ENCODE measurements around the gene NT5C1B. TPM values are rescaled to one million over a fixed set of nuclear protein-coding genes. Genes with fewer than 3 reads are reported as not detected.

Gene NT5C1B
- total and polyA plus RNA-seq, 4 experiments from 2014 or later, result 0.45 to 0.47 TPM; not detected in 2

- CTCF ChIA-PET (ENCODE audit: partially characterized antibody), result interaction anchor here (1.0 to 1.4 kb wide), 3 partner anchors 8 to 19 kb away, joined by 3 to 6 read pairs (median 4); no protein-coding TSS in a partner anchor
- H3K4me1 Mint-ChIP-seq, result no peaks in the 10 kb centered on the region
- no peak overlapping the region for H3K27ac Mint-ChIP-seq
- intact Hi-C loops (cut with micrococcal nuclease), result no loop called here
- no peaks in the 10 kb centered on the region for H3K9me3 ChIP-seq (ENCODE audit: control insufficient read depth in 1 of 2, low read length in 2 of 2)
- no peaks in the 10 kb centered on the region for H3K4me1 ChIP-seq (ENCODE audit: insufficient read depth, low read length)
- H3K27me3 Mint-ChIP-seq, result peaks cover 0 to 1% of the 10 kb centered on the region in 2 donors
- H3K27ac ChIP-seq (ENCODE audit: low read depth, low read length), result no peak overlapping the region
- H3K4me3 ChIP-seq (ENCODE audit: low read length in 2 of 2), result no peak overlapping the region
- no peaks in the 10 kb centered on the region for H3K9me3 Mint-ChIP-seq
- no peaks in the 10 kb centered on the region for H3K27me3 ChIP-seq (ENCODE audit: insufficient read depth, low read length)
- H3K36me3 Mint-ChIP-seq, result no peaks in the 10 kb centered on the region
- H3K36me3 ChIP-seq (ENCODE audit: insufficient read depth, low read length), result no peaks in the 10 kb centered on the region
- no peak for DNase-seq
- POLR2A ChIA-PET (ENCODE audit: partially characterized antibody), result no interaction called here
- H3K4me3 Mint-ChIP-seq, result no peak overlapping the region
Measured at GRCh38 chr2:18527822-18528221, 61.5 kb downstream of the NT5C1B start.

DNA sequence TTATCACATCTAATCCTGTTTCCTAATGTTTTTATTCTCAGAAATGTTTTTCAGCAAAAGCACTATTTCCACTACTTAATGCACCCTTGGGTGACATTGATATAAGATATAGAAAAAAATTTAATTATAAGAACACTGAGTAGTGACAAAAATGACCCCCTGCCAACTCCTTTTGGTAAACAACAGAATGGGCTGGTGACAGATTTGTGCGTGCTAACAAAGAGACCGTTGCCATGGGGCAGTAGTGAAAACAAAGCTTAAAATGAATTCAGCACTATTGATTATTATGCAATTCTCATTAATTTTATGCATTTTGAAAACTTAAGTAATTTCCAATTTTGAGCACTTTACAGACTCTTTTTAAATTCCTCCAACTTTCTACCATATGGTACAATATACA, 62.0 kb downstream of the NT5C1B start:
- CTCF ChIA-PET (ENCODE audit: partially characterized antibody), result no interaction called here
- H3K27me3 Mint-ChIP-seq, result no peaks in the 10 kb centered on the region
- H3K4me1 Mint-ChIP-seq, result no peaks in the 10 kb centered on the region
- Histone ChIP-seq H3K9me3 (ENCODE audit: control insufficient read depth in 1 of 2, low read length in 2 of 2) (no peaks in the 10 kb centered on the region), H3K36me3 (ENCODE audit: insufficient read depth, low read length) (no peaks in the 10 kb centered on the region), H3K4me3 (ENCODE audit: low read length in 2 of 2) (no peak overlapping the region), H3K27ac (ENCODE audit: low read depth, low read length) (no peak overlapping the region), H3K4me1 (ENCODE audit: insufficient read depth, low read length) (no peaks in the 10 kb centered on the region), H3K27me3 (ENCODE audit: insufficient read depth, low read length) (no peaks in the 10 kb centered on the region)
- no peak for DNase-seq
- no peak overlapping the region for H3K27ac Mint-ChIP-seq
- intact Hi-C loops (cut with micrococcal nuclease), result no loop called here
- POLR2A ChIA-PET (ENCODE audit: partially characterized antibody), result no interaction called here
- no peaks in the 10 kb centered on the region for H3K9me3 Mint-ChIP-seq
- H3K36me3 Mint-ChIP-seq, result no peaks in the 10 kb centered on the region
- no peak overlapping the region for H3K4me3 Mint-ChIP-seq

- Histone ChIP-seq H3K4me1 (ENCODE audit: insufficient read depth, low read length) (no peaks in the 10 kb centered on the region), H3K27ac (ENCODE audit: low read depth, low read length) (no peak overlapping the region), H3K36me3 (ENCODE audit: insufficient read depth, low read length) (no peaks in the 10 kb centered on the region), H3K9me3 (ENCODE audit: control insufficient read depth in 1 of 2, low read length in 2 of 2) (no peaks in the 10 kb centered on the region), H3K27me3 (ENCODE audit: insufficient read depth, low read length) (no peaks in the 10 kb centered on the region), H3K4me3 (ENCODE audit: low read length in 2 of 2) (no peak overlapping the region)
- ChIA-PET POLR2A (ENCODE audit: partially characterized antibody) (no interaction called here), CTCF (ENCODE audit: partially characterized antibody) (interaction anchor here (1.0 to 1.2 kb wide), 3 partner anchors 9 to 1338 kb away, joined by 3 to 4 read pairs (median 4); no protein-coding TSS in a partner anchor)
- no peaks in the 10 kb centered on the region for H3K27me3 Mint-ChIP-seq
- no peak overlapping the region for H3K27ac Mint-ChIP-seq
- intact Hi-C loops (cut with micrococcal nuclease), result no loop called here
- H3K36me3 Mint-ChIP-seq, result no peaks in the 10 kb centered on the region
- no peaks in the 10 kb centered on the region for H3K4me1 Mint-ChIP-seq
- peak in 1 of 5 donors; percentile 38 for DNase-seq
- no peak overlapping the region for H3K4me3 Mint-ChIP-seq
- no peaks in the 10 kb centered on the region for H3K9me3 Mint-ChIP-seq
Measured at GRCh38 chr2:18526429-18526828, 62.9 kb downstream of the NT5C1B start.

DNA sequence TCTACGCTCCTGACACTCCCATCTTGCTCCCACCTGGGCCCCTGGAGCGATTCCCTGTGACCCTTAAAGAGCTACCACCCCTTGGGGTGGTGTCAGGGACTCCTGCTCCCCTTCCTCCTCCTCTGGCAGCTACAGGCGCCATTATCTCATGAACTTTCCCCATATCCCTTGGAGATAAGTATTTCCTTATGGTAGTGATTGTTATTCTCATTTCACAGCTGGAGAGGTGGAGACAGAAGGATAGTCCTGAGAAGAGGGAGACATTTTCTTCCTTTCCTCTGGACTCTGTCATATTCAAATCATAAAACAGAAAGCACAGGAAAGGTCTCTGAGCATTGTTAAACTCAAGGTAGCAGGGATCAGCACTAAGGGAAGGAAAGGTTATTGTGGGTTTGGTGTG, 63.5 kb downstream of the NT5C1B start:
- ChIA-PET CTCF (ENCODE audit: partially characterized antibody) (interaction anchor here (1.0 to 1.2 kb wide), 3 partner anchors 8 to 1339 kb away, joined by 3 to 4 read pairs (median 4); no protein-coding TSS in a partner anchor), POLR2A (ENCODE audit: partially characterized antibody) (no interaction called here)
- no peaks in the 10 kb centered on the region for H3K36me3 Mint-ChIP-seq

DNA sequence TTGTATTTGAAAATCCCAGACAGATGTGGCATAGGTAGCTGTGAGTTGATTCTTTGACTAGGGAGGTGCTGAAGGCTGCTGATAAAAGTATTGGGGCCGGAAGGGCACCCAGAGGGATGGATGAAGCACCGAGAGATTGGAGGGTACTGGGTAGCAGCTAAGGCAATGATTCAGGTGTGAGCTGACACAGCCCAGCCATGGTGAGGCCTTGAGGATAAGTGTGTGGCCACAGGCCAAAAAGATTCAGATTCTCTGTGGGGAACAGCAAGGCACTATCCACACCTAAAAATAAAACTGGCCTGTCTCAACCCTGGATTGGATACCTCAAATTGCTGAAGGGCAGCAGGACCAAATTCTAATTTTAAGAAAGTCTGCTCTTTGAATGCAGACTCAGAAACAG, 64.1 kb downstream of the NT5C1B start:
- Mint-ChIP-seq H3K27ac (no peak overlapping the region), H3K4me3 (no peak overlapping the region), H3K9me3 (no peaks in the 10 kb centered on the region), H3K27me3 (peaks cover 0 to 3% of the 10 kb centered on the region in 2 donors), H3K36me3 (no peaks in the 10 kb centered on the region), H3K4me1 (no peaks in the 10 kb centered on the region)
- no peaks in the 10 kb centered on the region for H3K27me3 ChIP-seq (ENCODE audit: insufficient read depth, low read length)
- no peaks in the 10 kb centered on the region for H3K36me3 ChIP-seq (ENCODE audit: insufficient read depth, low read length)
- ChIA-PET CTCF (ENCODE audit: partially characterized antibody) (interaction anchor here (1.0 to 1.2 kb wide), 2 partner anchors 1338 to 1339 kb away, joined by 3 to 4 read pairs; no protein-coding TSS in a partner anchor), POLR2A (ENCODE audit: partially characterized antibody) (interaction anchor here (0.9 kb wide), 1 partner anchor 1343 kb away, joined by 3 read pairs; no protein-coding TSS in a partner anchor)
- H3K9me3 ChIP-seq (ENCODE audit: control insufficient read depth in 1 of 2, low read length in 2 of 2), result no peaks in the 10 kb centered on the region
- H3K4me3 ChIP-seq (ENCODE audit: low read length in 2 of 2), result no peak overlapping the region
- no peaks in the 10 kb centered on the region for H3K4me1 ChIP-seq (ENCODE audit: insufficient read depth, low read length)
- H3K27ac ChIP-seq (ENCODE audit: low read depth, low read length), result no peak overlapping the region
- no peak for DNase-seq
- intact Hi-C loops (cut with micrococcal nuclease), result no loop called here

More for the DNA sequence above, 63.5 kb downstream of the NT5C1B start:
- H3K4me3 Mint-ChIP-seq, result no peak overlapping the region
- H3K9me3 ChIP-seq (ENCODE audit: control insufficient read depth in 1 of 2, low read length in 2 of 2), result no peaks in the 10 kb centered on the region
- DNase-seq, result no peak
- intact Hi-C loops (cut with micrococcal nuclease), result no loop called here
- H3K4me1 Mint-ChIP-seq, result no peaks in the 10 kb centered on the region
- no peak overlapping the region for H3K27ac Mint-ChIP-seq
- H3K27me3 ChIP-seq (ENCODE audit: insufficient read depth, low read length), result no peaks in the 10 kb centered on the region
- no peak overlapping the region for H3K27ac ChIP-seq (ENCODE audit: low read depth, low read length)
- H3K4me1 ChIP-seq (ENCODE audit: insufficient read depth, low read length), result no peaks in the 10 kb centered on the region
- H3K4me3 ChIP-seq (ENCODE audit: low read length in 2 of 2), result no peak overlapping the region
- H3K27me3 Mint-ChIP-seq, result no peaks in the 10 kb centered on the region
- no peaks in the 10 kb centered on the region for H3K36me3 ChIP-seq (ENCODE audit: insufficient read depth, low read length)
- H3K9me3 Mint-ChIP-seq, result no peaks in the 10 kb centered on the region

DNA sequence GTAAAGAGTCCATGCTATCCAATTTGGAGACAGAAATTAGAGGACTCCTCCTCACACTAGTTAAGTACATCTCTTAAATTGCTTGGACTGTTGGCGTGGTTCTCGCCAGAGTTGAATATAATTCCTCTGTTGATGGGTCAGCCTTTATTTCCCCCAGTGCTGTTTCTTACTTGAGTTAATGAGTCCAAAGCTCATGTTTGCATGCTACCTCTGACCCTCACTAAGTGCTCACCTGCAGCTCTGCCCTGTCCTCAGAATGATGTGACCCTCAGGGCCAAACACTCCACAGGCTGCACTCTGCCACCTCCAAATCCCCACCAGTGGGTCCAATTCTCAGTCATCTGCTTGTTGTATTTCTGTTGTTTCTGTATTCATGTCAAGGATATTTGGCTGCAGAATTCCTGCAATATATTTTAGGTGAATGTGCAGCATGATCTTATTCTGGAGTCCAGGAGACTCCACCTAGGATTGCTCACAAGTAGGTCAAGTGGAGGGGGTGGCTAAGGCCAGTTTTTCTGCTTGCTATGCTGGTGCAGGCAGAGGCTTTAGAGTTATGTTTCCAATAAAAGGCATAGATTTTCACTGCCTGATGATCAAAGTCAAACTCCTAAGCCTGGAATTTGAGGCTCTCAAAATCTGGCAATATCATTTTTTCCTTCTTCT, 66.8 kb downstream of the NT5C1B start:
- Histone ChIP-seq H3K4me1 (ENCODE audit: insufficient read depth, low read length) (no peaks in the 10 kb centered on the region), H3K4me3 (ENCODE audit: low read length in 2 of 2) (no peak overlapping the region), H3K36me3 (ENCODE audit: insufficient read depth, low read length) (no peaks in the 10 kb centered on the region), H3K27me3 (ENCODE audit: insufficient read depth, low read length) (peaks cover 4% of the 10 kb centered on the region), H3K9me3 (ENCODE audit: control insufficient read depth in 1 of 2, low read length in 2 of 2) (no peaks in the 10 kb centered on the region), H3K27ac (ENCODE audit: low read depth, low read length) (no peak overlapping the region)
- Mint-ChIP-seq H3K27ac (no peak overlapping the region), H3K4me1 (no peaks in the 10 kb centered on the region), H3K27me3 (peaks cover 5 to 10% of the 10 kb centered on the region in 2 donors), H3K36me3 (no peaks in the 10 kb centered on the region), H3K9me3 (no peaks in the 10 kb centered on the region), H3K4me3 (no peak overlapping the region)
- CTCF ChIA-PET (ENCODE audit: partially characterized antibody), result interaction anchor here (3.3 to 8.1 kb wide), 3 partner anchors 12 to 1341 kb away, joined by 12 to 151 read pairs (median 35); no protein-coding TSS in a partner anchor
- intact Hi-C loops (cut with micrococcal nuclease), result no loop called here
- POLR2A ChIA-PET (ENCODE audit: partially characterized antibody), result no interaction called here
- no peak for DNase-seq

DNA sequence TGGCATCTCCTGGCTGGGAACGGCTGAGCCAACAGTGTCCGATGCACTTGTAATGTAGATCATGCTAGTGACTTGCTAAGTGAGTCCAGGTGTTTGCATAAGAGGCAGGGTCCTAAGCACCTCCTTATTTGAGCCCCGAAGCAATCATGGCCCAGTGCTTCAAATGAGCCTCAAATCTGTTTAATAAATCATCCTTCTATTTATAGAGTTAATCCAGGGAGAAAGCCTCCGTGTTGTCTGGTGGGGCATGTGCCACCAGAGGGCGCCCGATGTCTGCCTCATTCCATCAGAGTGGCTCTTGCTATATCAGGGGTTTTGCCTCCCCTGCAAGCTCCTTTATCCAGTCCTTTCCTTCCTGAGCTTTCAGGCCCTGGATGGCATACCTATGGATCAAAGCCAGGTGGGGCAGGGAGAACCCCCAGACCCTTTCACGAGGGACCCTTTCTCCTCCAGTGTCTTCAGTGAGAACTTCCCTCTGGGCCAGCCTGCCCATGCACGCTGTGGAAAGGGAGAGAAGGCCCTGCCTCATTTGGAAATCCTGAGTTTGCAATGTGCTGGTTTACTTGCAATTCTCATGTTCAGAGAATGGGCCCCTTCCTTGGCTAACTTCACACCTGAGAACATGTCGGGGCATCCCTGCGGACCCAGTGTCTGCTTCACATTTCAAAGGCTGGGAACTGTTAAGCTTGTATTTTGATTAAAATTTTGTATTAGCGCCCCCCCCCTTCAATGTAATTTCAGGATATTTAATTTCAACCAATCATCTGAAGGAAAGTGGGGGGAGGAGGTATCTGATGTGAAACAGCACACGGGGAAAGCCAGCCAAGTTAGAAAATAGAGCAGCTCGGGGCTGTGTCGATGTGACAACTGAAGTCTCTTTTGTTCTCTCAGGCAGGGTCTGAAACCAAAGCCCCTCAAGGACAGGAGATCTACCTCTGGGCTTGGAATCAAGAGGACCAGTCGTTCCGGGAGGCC, 68.6 kb downstream of the NT5C1B start:
- H3K4me3 ChIP-seq (ENCODE audit: low read length in 2 of 2), result no peak overlapping the region
- H3K4me1 Mint-ChIP-seq, result no peaks in the 10 kb centered on the region
- H3K27me3 ChIP-seq (ENCODE audit: insufficient read depth, low read length), result peaks cover 4% of the 10 kb centered on the region
- DNase-seq, result peak; percentile 56 to 67 (median 62)
- no peak overlapping the region for H3K27ac ChIP-seq (ENCODE audit: low read depth, low read length)
- H3K9me3 ChIP-seq (ENCODE audit: control insufficient read depth in 1 of 2, low read length in 2 of 2), result no peaks in the 10 kb centered on the region
- intact Hi-C loops (cut with micrococcal nuclease), result loop anchor here (1.0 kb wide), 2 partner anchors 40 to 843 kb away; partner anchors contain the start of gene RDH14
- H3K27ac Mint-ChIP-seq, result no peak overlapping the region
- no peak overlapping the region for H3K4me3 Mint-ChIP-seq
- H3K9me3 Mint-ChIP-seq, result no peaks in the 10 kb centered on the region
- no peaks in the 10 kb centered on the region for H3K36me3 ChIP-seq (ENCODE audit: insufficient read depth, low read length)
- no peaks in the 10 kb centered on the region for H3K4me1 ChIP-seq (ENCODE audit: insufficient read depth, low read length)
- no peaks in the 10 kb centered on the region for H3K36me3 Mint-ChIP-seq
- POLR2A ChIA-PET (ENCODE audit: partially characterized antibody), result interaction anchor here (0.9 to 1.1 kb wide), 2 partner anchors 40 to 841 kb away, joined by 3 to 4 read pairs; partner anchors contain the start of gene RDH14
- CTCF ChIA-PET (ENCODE audit: partially characterized antibody), result interaction anchor here (0.6 to 8.1 kb wide), 24 partner anchors 7 to 1348 kb away, joined by 3 to 151 read pairs (median 5); partner anchors contain the start of gene RDH14
- peaks cover 14% of the 10 kb centered on the region in 2 donors for H3K27me3 Mint-ChIP-seq

Measured in CD4-positive, alpha-beta memory T cell (primary cell).